Choroid plexus epithelial cell (primary cell): Measurements from ENCODE around the gene SAFB.

Experiments used
- DNase-seq: peaks from one replicate; pipeline ENCODE4 v3.0.0-alpha.2; 2010; ENCODE audit warnings: low read depth
- H3K4me3 ChIP-seq: 2 replicates; pipeline ENCODE4 v1.5.1; 2011; ENCODE audit warnings: low read depth, mild to moderate bottlenecking, control low read depth, low read length, moderate library complexity
- CTCF ChIP-seq: conservative IDR thresholded peaks from 2 replicates; pipeline ENCODE4 v1.5.1; 2011; ENCODE audit warnings: low read depth, mild to moderate bottlenecking, control low read depth, inconsistent platforms, low read length, moderate library complexity

The SAFB gene

DNA sequence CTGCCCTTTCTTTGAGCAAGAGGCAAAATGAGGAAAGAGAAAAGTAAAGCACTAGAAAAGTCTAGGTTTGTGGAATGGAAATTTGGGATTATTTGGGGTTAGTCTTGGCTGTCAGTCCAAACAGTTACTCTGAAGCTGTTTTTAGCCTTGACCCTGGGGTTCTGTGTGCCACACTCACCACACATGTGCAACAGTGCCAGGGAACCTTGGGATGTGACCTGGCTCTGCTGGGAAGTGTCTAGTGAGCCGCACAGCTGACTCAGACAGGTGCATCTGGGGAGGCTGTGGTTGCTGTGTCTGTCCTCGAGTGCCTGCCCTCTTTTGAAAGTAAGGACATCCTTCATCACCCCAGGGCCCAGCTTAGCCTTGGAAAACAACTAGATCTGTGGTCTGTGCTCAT, 41.6 kb downstream of the SAFB start:
- H3K4me3 ChIP-seq: no peak overlapping the region
- no peak for DNase-seq
- TF ChIP-seq CTCF: no peak

DNA sequence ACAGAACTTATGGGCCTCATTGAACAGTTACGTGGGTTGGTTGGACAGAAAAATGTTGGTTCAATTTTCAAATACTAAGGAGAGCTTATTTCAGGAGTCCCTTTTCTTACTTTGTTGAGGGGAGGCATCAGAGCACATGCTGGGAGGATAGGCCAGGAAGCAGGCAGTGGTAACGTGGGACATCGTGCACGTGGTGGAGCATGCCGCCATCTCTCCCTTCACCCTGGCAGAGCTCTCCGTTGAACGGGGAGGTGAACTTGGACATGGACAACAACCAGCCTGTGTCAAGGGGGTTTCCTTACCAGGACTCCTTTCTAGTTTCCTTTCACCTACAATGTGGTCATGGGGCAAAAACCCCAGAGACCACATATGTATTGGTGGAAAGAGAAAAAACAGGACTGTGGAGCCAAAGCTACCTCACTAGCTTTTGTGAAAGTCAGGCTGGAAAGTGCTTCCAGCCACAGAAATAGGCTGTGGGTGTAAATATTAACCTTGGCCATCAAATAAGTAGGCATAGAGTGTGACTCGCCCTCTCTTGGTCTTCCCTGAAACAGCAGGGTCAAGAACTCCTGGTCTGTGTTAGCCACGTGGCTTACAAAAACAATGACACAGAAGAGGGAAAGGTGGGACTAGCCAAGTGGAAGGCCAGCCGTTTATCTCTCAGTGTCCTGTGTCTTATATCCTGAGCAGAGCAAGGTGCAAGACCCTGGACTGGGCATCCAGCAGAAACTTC, 43.1 kb downstream of the SAFB start:
- TF ChIP-seq CTCF: peak; percentile 55
- DNase-seq: peak; percentile 80
- no peak overlapping the region for H3K4me3 ChIP-seq

- H3K4me3 ChIP-seq: no peak overlapping the region
- no peak for DNase-seq
Measured at GRCh38 chr19:5666921-5667610, 44.2 kb downstream of the SAFB start.

GRCh38 chr19:5667751-5668271, 44.9 kb downstream of the SAFB start:
- no peak for DNase-seq
- H3K4me3 ChIP-seq: no peak overlapping the region
- TF ChIP-seq CTCF: no peak

More at GRCh38 chr19:5666921-5667610, 44.2 kb downstream of the SAFB start:
- no peak for TF ChIP-seq CTCF

DNA sequence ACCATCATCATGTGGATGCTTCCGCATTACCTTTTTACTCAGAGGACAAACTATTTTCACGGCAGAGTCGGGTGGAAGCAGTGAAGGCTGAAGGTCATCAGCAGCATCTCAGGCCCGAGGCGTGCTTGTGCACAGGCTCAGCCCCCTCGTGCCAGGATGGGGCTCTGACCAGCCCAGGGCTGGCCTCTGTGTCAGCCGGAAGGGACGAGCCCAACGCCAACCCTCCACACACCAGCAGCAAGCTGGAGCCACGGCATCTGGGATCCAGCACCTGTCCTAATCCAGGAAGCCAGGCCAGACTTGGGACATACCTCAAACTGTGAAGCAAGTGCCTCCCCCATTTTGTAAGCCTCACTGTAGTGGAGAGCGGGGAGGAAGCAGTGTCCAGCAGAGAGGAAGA, 46.3 kb downstream of the SAFB start:
- H3K4me3 ChIP-seq: no peak overlapping the region
- no peak for TF ChIP-seq CTCF
- no peak for DNase-seq

- no peak overlapping the region for H3K4me3 ChIP-seq
- DNase-seq: no peak
- no peak for TF ChIP-seq CTCF
Measured at GRCh38 chr19:5671600-5671999, 48.7 kb downstream of the SAFB start.
